Type B pancreatic cell (in vitro differentiated cells): Measurements from ENCODE around the gene JAK1. TPM values are rescaled to one million over a fixed set of nuclear protein-coding genes. Genes with fewer than 3 reads are reported as not detected.
A peak's percentile ranks its signal among the peaks of the same experiment; 100 is the strongest.

ENCODE experiments used
- DNase-seq: peaks from one replicate; pipeline ENCODE4 v3.0.0; 2021; ENCODE audit warnings: mixed read lengths; ENCODE audit not compliant: unreplicated experiment; ENCODE audit errors: extremely low spot score
- H3K27ac Mint-ChIP-seq: 2 replicates; pipeline ENCODE4 v1.8.0; 2021; ENCODE audit warnings: mild to moderate bottlenecking, mixed read lengths
- H3K27me3 Mint-ChIP-seq: 2 replicates; pipeline ENCODE4 v1.8.0; 2021; ENCODE audit warnings: mixed read lengths
- H3K36me3 Mint-ChIP-seq: 2 replicates; pipeline ENCODE4 v1.8.0; 2021; ENCODE audit warnings: mixed read lengths
- H3K4me1 Mint-ChIP-seq: one replicate; pipeline ENCODE4 v1.8.0; 2021; ENCODE audit warnings: mixed read lengths; ENCODE audit not compliant: unreplicated experiment
- H3K4me3 Mint-ChIP-seq: 2 replicates; pipeline ENCODE4 v1.8.0; 2021; ENCODE audit warnings: mild to moderate bottlenecking, mixed read lengths
- H3K9me3 Mint-ChIP-seq: 2 replicates; pipeline ENCODE4 v1.8.0; 2021; ENCODE audit warnings: mixed read lengths
- total RNA-seq: library from RNA; stranded (reverse); gene quantifications from 2 replicates; pipeline ENCODE4 v1.2.1, GENCODE V29; 2021; ENCODE audit warnings: low replicate concordance
- TF ChIP-seq, protein P1 (sequence below): fragments of 200-600 bp; sonication (generic); conservative IDR thresholded peaks from 2 replicates; pipeline ENCODE4 v1.5.0; 2021; ENCODE audit warnings: antibody characterized with exemption, mild to moderate bottlenecking

Gene JAK1
- total RNA-seq, 1 donor from 2014 or later, result 54.8 TPM

DNA sequence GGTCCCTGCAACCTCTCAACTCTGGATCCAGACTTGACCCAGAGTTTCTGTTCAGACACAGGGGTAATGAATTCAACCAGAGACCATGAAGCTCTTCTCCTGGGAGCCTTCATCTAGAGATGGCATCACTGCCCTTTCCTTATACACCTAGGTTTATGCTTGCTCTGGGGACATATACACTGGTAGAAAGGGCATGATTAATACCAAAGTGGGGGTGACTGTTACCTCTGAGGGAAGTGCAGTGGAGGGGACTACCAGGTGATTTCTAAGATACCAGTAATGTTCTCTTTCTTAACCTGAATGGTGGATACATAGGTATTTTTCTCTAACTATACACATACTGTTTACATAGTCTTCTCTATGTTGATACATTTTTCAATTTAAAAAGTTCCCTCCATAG, 48.4 kb downstream of the JAK1 start:
- TF ChIP-seq, protein P1, sequence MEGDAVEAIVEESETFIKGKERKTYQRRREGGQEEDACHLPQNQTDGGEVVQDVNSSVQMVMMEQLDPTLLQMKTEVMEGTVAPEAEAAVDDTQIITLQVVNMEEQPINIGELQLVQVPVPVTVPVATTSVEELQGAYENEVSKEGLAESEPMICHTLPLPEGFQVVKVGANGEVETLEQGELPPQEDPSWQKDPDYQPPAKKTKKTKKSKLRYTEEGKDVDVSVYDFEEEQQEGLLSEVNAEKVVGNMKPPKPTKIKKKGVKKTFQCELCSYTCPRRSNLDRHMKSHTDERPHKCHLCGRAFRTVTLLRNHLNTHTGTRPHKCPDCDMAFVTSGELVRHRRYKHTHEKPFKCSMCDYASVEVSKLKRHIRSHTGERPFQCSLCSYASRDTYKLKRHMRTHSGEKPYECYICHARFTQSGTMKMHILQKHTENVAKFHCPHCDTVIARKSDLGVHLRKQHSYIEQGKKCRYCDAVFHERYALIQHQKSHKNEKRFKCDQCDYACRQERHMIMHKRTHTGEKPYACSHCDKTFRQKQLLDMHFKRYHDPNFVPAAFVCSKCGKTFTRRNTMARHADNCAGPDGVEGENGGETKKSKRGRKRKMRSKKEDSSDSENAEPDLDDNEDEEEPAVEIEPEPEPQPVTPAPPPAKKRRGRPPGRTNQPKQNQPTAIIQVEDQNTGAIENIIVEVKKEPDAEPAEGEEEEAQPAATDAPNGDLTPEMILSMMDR, result no peak
- H3K36me3 Mint-ChIP-seq, result no peaks in the 10 kb centered on the region
- H3K4me3 Mint-ChIP-seq, result no peak overlapping the region
- H3K27ac Mint-ChIP-seq, result no peak overlapping the region
- H3K9me3 Mint-ChIP-seq, result no peaks in the 10 kb centered on the region
- H3K27me3 Mint-ChIP-seq, result no peaks in the 10 kb centered on the region
- H3K4me1 Mint-ChIP-seq, result peaks cover 32% of the 10 kb centered on the region
- no peak for DNase-seq

DNA sequence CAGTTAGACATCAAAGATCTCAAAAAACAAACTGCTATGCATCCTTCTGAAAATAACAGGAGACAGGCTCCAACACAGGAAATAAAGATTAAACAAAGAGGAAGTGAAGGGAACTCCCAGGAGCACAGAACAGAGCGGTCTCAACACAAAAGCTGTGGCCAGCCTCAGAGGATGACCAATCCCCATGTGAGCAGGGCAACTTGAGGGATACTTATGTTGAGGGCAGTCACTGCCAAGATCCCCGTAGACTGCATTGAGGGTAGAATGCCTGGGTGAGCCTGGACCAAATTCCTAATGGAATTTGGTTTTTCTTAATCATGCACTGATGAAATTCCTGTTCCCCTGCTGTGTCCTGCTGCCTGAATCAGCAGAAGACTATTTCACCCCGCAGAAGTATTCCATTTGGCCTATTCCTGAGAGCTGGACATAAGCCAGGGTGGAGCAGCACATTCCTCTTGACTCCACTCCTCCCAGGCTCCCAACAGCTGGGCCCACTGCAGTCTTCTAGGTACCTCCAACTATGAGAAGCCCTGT, 49.0 kb downstream of the JAK1 start:
- Mint-ChIP-seq H3K9me3 (no peaks in the 10 kb centered on the region), H3K4me1 (peaks cover 32% of the 10 kb centered on the region), H3K36me3 (no peaks in the 10 kb centered on the region), H3K27me3 (no peaks in the 10 kb centered on the region), H3K27ac (no peak overlapping the region), H3K4me3 (no peak overlapping the region)
- no peak for DNase-seq
- TF ChIP-seq, protein P1, result no peak

DNA sequence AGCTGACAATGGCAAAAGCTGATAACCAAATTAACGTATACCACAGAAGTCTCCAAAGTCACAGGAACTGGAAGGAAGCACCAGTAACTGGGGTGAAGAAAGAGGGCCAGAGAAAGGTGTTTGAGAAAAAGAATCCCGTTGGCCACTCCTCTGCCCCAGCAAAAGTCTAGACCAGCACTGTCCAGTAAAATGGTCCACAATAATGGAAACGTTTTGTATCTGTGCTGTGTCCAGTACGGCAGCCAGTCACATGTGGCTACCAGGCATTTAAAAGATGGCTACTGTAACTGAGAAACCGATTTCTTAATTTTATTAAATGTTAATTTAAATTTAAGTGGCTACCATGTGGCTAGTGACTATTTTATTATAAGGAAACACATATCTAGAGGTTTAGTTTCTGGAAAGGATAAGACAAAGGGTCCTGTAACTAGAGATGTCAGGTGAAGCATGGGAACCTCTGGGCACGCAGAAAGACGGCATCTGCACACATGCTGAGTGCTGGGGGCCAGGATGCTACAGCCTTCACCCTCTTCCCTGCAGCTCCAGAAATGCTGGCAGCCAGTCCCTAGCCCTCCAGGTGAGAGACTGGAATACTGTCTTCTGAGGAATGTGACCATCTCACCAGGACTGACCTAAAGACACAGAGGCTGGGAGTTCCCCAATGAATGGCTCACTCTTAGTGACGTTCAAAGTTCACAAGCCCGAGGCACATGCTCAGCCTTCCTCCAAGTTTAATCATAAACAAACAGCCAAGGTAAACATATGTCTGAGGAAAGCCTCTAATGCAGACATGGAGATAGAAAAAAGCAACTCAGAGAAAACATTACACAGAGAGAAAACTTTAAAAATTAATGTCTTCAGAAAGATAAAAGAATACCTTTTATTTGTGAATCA, 50.7 kb downstream of the JAK1 start:
- H3K4me1 Mint-ChIP-seq, result peaks cover 26% of the 10 kb centered on the region
- H3K36me3 Mint-ChIP-seq, result no peaks in the 10 kb centered on the region
- peak overlapping the region; percentile 30 for H3K4me3 Mint-ChIP-seq
- no peaks in the 10 kb centered on the region for H3K9me3 Mint-ChIP-seq
- no peak for DNase-seq
- H3K27ac Mint-ChIP-seq, result peak overlapping the region; percentile 77
- TF ChIP-seq, protein P1, result no peak
- H3K27me3 Mint-ChIP-seq, result no peaks in the 10 kb centered on the region

DNA sequence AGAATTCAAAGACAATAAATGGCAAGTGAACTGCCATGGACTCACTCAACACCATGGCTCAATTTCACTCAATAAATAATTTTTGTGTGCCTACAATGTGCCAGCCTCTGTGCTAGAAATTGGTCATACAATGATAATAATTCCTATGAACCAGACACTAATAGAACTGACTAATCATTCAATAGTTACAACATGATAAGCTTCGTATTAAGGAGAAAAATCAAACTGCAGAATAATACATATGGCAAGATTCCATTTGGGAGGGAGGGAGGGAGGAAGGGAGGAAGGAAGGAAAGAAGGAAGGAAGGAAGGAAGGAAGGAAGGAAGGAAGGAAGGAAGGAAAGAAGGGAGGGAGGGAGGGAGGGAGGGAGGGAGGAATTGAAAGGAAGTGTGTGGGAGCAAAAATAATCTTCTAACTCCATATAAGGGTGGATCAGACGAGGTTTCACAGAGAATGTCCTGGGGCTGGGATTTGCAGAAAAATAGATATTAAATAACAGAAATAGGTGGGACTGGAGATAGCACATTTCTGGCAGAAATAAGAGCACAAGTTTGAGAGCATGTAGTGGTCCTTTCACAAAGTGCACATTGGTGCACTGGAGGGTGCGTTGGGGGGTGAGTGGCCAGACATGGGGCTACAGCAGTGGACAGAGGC, 52.9 kb downstream of the JAK1 start:
- no peak overlapping the region for H3K4me3 Mint-ChIP-seq
- H3K36me3 Mint-ChIP-seq, result no peaks in the 10 kb centered on the region
- TF ChIP-seq, protein P1, result no peak
- no peak for DNase-seq
- peak overlapping the region; percentile 27 for H3K27ac Mint-ChIP-seq
- peaks cover 26% of the 10 kb centered on the region for H3K4me1 Mint-ChIP-seq
- no peaks in the 10 kb centered on the region for H3K9me3 Mint-ChIP-seq
- H3K27me3 Mint-ChIP-seq, result no peaks in the 10 kb centered on the region

DNA sequence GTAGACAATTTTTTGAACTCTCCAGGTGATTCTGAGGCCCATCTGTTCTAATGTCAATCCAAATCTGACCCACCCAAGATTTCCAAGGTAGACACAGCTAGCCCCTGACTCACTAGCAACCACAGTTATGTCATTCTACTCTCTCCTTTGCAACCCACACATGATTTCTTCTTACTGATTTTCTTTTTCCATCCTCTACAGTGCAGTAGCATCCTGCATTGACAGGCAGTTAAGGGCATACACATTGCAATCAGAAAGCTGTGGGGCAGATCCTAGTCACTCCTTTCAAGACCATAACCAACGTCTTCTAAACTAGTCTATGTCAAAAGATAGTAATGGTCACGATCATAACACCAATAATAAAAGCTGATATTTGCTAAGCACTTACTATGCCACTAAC, 54.2 kb downstream of the JAK1 start:
- no peak overlapping the region for H3K4me3 Mint-ChIP-seq
- no peaks in the 10 kb centered on the region for H3K9me3 Mint-ChIP-seq
- TF ChIP-seq, protein P1, result no peak
- no peaks in the 10 kb centered on the region for H3K27me3 Mint-ChIP-seq
- H3K36me3 Mint-ChIP-seq, result no peaks in the 10 kb centered on the region
- peaks cover 21% of the 10 kb centered on the region for H3K4me1 Mint-ChIP-seq
- DNase-seq, result no peak
- H3K27ac Mint-ChIP-seq, result no peak overlapping the region
